ENCODE measurements around the gene PAPSS1.

DNA sequence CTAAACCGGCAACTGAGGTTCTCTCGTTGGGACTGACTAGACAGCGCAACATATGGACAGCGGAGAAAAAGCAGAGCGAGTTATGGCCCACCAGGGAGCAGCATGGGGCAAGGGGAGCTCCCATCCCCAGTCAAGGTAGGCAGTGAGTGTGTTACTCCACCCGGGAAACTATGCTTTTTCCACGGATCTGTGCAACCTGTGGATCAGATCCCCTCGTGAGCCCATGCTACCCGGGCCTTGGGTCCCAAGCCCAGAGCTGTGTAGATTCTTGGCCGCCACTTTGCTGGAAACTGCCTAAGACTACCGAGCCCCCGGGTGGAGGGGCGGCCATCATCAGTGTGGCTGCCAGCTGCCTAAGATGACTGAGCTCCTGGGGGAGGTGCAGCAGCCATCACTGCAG is 140.9 kb downstream of the PAPSS1 start:
- TF ChIP-seq, protein P1, sequence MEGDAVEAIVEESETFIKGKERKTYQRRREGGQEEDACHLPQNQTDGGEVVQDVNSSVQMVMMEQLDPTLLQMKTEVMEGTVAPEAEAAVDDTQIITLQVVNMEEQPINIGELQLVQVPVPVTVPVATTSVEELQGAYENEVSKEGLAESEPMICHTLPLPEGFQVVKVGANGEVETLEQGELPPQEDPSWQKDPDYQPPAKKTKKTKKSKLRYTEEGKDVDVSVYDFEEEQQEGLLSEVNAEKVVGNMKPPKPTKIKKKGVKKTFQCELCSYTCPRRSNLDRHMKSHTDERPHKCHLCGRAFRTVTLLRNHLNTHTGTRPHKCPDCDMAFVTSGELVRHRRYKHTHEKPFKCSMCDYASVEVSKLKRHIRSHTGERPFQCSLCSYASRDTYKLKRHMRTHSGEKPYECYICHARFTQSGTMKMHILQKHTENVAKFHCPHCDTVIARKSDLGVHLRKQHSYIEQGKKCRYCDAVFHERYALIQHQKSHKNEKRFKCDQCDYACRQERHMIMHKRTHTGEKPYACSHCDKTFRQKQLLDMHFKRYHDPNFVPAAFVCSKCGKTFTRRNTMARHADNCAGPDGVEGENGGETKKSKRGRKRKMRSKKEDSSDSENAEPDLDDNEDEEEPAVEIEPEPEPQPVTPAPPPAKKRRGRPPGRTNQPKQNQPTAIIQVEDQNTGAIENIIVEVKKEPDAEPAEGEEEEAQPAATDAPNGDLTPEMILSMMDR (IDR thresholded peaks at IDR 0.05): no peak
- TF ChIP-seq POLR2A (IDR thresholded peaks at IDR 0.05): no peak

Measured in thyroid gland (tissue), 4 donors.